Kidney epithelial cell (primary cell): ENCODE measurements around the gene RASSF3. TPM values are rescaled to one million over a fixed set of nuclear protein-coding genes. Genes with fewer than 3 reads are reported as not detected.
"Not testable (repeated sequence)": the region's sequence is repeated elsewhere in the genome, so short reads cannot be mapped to it uniquely, and the experiment has no call there.

Source experiments
- DNase-seq: peaks from one replicate; pipeline ENCODE4 v3.0.0-alpha.2; 2010; ENCODE audit warnings: low read depth
- H3K27me3 ChIP-seq: 2 replicates; pipeline ENCODE4 v1.6.0; 2011; ENCODE audit warnings: low read length; ENCODE audit not compliant: control insufficient read depth, insufficient read depth
- H3K36me3 ChIP-seq: 2 replicates; pipeline ENCODE4 v1.5.1; 2011; ENCODE audit warnings: low read length; ENCODE audit not compliant: control insufficient read depth, insufficient read depth
- H3K4me3 ChIP-seq: 2 replicates; pipeline ENCODE4 v1.5.1; 2011; ENCODE audit warnings: low read depth, mild to moderate bottlenecking, control low read depth, low read length
- CTCF ChIP-seq: IDR thresholded peaks from 2 replicates; pipeline ENCODE4 v1.5.1; 2011; ENCODE audit warnings: mild to moderate bottlenecking, moderate library complexity, low read length, control low read depth, inconsistent platforms; ENCODE audit not compliant: insufficient read depth, poor library complexity, severe bottlenecking
- total RNA-seq: library from RNA; depleted of rRNA; stranded (reverse); fragments of >200 nt; gene quantifications from 2 replicates; pipeline ENCODE4 v1.2.3, GENCODE V29; 2015

RASSF3 gene
- total RNA-seq, 1 donor from 2014 or later, result 25.7 TPM

- no peak for TF ChIP-seq CTCF
- H3K27me3 ChIP-seq, result no peaks in the 10 kb centered on the region
- no peaks in the 10 kb centered on the region for H3K36me3 ChIP-seq
- no peak overlapping the region for H3K4me3 ChIP-seq
- no peak for DNase-seq
Observed at GRCh38 chr12:64687816-64688215, 77.5 kb downstream of the RASSF3 start.

DNA sequence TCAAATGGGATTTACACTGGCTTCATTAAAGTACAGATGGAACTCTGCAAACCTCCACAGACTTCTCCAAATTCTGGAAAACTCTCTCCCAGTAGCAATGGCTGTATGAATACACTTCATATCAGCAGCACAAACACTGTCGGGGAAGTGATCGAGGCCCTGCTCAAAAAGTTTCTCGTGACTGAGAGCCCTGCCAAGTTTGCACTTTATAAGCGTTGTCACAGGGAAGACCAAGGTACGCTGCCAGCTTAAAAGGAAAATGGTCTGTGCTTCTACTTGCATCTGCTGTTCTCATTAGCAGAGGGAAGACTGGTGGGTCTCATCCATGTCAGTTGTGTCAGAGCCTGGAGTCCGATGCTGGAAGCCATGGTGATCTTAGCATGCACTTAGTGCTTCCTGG lies 77.9 kb downstream of the RASSF3 start:
- no peaks in the 10 kb centered on the region for H3K36me3 ChIP-seq
- H3K4me3 ChIP-seq, result no peak overlapping the region
- no peaks in the 10 kb centered on the region for H3K27me3 ChIP-seq
- TF ChIP-seq CTCF, result no peak
- no peak for DNase-seq

- H3K27me3 ChIP-seq, result no peaks in the 10 kb centered on the region
- DNase-seq, result no peak
- H3K4me3 ChIP-seq, result no peak overlapping the region
- no peak for TF ChIP-seq CTCF
- H3K36me3 ChIP-seq, result no peaks in the 10 kb centered on the region
Observed at GRCh38 chr12:64688715-64689114, 78.4 kb downstream of the RASSF3 start.

DNA sequence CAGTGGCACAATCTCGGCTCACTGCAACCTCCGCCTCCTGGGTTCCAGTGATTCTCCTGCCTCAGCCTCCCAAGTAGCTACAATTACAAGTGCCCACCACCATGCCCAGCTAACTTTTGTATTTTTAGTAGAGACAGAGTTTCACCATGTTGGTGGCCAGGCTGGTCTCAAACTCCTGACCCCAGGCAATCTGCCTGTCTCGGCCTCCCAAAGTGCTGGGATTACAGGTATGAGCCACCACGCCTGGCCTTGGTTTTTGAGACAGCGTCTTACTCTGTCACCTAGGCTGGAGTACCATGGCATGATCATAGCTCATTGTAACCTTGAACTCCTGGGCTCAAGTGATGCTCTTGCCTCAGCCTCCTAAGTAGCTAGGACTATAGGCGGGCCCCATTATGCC lies 79.9 kb downstream of the RASSF3 start:
- H3K27me3 ChIP-seq, H3K36me3 ChIP-seq, H3K4me3 ChIP-seq, DNase-seq: not testable (repeated sequence)

- no peaks in the 10 kb centered on the region for H3K27me3 ChIP-seq
- TF ChIP-seq CTCF, result no peak
- no peak for DNase-seq
- H3K4me3 ChIP-seq, result no peak overlapping the region
- no peaks in the 10 kb centered on the region for H3K36me3 ChIP-seq
Observed at GRCh38 chr12:64691227-64691794, 81.0 kb downstream of the RASSF3 start.

- DNase-seq, result no peak
- no peak overlapping the region for H3K4me3 ChIP-seq
- no peaks in the 10 kb centered on the region for H3K27me3 ChIP-seq
- no peak for TF ChIP-seq CTCF
- H3K36me3 ChIP-seq, result no peaks in the 10 kb centered on the region
Observed at GRCh38 chr12:64691795-64692583, 81.7 kb downstream of the RASSF3 start.
